ENCODE results near the gene DESI2.
"Not testable (repeated sequence)": the region's sequence is repeated elsewhere in the genome, so short reads cannot be mapped to it uniquely, and the experiment has no call there.

Gene DESI2

DNA sequence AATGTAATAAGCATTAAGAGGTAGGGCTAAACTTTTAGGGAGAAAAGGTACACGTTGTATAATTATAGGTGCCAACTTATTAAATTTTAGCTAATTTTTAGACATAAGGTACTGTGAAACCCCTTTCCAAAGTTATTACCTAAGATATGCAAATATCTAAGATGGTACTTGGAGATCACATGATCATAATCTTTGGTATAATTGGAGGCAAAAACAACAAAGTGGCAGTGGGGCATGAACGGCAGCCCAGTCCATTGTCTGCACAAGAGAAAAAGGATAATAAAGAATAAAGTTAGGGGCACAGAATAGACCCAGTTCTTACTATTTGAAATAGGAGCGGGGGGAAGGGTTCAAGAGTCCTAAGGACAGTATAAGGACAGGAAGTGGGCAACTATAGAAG is 51.2 kb downstream of the DESI2 start:
- no peak for DNase-seq (ENCODE audit: low read depth in 2 of 3, low spot score in 2 of 3)

DNA sequence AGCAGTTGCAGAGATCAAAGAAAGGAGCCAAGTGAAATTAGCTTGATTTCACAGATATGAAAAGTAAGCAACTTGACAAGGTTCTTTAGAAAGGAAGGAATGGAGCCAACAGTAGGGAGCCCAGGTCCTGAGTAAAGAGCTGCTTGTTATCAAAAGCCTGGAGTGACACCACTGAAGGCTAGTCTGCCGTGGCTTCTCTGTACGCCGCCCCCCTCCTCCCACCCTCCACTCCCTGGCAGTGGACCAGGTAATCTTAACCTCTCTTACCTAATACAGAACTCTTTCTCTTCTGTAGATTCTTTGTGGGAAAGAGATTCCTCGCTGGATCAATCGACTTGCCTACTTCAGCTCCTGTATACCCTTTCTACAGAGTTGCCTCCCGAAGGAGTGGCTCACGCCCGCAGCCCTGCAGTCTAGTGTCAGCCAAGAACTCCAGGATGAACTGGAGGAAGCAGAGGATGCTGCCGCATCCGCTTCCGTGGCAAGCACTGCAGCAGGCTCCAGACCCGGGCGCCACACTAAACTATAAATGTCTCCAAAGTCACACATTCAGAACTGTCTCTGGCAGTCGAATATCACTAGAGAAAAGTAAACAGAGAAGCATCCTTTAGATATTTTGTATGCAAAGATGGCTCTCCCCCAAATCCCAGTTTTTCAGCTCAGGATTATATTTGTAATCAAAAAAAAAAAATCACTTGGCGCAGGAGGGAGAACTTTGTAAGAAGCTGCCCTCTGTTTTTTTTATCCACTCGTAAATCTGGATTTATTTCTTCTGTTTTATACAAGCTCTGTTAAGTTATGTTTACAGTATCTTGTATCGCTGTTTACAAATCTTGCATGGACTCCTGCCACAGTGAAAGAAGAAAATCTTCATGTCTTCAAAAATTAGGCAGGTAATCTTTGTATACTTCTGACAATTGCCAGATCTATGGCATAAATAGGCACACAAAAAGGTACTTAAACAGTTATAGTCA is 52.6 kb downstream of the DESI2 start:
- DNase-seq (ENCODE audit: low read depth in 2 of 3, low spot score in 2 of 3), result no peak

DNA sequence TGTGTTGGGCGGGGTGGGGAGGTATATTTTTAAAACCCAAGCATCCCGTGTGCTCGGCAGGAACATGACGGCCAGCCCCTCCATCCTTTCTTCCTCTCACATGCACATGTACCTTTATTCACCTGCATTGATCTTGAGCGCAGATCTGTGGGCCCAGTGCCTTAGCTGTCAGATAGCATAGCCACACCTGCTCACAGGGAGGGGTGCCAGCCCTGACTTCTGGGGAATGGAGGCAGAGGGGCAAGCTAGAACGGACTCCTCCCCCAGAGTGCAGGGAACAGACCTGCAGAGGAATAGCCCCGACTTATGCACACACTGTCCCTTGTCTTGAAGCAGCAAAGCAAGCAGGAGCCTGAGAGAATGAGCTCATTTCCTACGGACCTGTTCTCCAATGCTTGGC is 56.1 kb downstream of the DESI2 start:
- no peak for DNase-seq (ENCODE audit: low read depth in 2 of 3, low spot score in 2 of 3)

DNA sequence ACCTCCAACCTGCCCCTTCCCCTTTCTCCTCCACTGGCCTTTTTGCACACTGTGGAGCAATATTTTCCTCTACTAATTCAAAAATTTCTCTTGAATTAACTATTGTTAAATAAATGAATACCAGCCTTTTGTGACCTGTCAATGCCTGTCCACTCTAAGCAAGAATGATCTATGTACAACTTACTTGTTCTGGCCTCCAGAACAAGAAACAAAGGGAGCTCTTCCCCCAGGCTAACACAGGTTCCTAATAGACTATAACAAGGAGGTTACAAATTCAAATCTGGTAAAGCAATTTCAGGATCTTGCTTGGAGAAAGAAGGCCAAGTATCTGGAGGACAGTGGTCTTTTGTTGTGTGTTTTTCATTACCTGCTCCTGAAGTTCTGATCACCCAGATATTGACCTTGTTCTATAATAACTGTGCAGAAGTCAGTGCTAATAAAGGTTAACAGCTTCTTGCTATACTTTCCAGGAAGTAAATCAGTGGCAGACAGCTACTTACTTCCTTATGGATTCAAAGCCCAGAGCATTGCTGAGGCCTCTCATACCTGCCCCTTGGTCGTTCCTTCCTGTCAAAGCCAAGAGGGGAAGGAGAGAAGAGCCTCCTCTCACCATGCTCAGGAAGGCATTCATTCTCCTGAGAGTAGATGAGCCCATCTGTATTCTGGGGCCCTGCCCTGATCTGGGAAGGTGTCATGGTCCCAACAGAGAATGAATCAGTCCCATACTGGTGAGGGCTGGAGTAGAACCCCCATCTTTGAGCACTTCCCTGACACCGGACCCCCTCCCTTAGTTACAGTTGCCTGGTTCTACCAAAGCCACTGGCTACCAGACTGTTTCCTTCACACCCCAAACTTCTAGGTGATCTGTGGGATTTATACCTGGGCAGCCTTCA is 56.8 kb downstream of the DESI2 start:
- DNase-seq (ENCODE audit: low read depth in 2 of 3, low spot score in 2 of 3), result no peak

DNA sequence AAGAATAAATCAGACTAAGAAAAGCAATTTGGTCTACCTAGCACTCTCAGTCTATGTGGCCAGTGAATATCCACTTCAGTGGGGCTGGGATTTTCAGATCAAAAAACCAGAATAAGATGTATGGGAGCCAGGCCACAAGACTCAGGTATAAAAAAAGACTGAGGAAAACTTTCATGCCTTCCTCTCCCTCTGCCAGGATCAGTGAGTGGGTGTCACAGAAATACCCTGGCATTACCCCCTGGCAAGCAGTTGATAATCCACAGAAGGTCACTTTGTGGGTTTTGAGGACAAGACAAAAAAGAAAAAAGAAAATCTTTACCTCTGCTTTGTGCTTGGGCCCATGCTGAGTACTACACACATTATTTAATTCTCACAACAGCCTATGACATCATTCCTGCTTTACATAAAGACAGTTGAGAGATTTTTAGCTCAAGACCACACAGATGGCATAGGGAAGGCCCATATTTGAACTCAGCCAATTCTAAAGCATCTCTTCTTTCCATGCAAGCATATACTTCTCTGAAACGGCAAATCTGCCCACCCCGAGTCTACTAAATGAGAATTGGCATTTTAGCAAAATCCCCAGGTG is 57.6 kb downstream of the DESI2 start:
- DNase-seq (ENCODE audit: low read depth in 2 of 3, low spot score in 2 of 3), result no peak

DNA sequence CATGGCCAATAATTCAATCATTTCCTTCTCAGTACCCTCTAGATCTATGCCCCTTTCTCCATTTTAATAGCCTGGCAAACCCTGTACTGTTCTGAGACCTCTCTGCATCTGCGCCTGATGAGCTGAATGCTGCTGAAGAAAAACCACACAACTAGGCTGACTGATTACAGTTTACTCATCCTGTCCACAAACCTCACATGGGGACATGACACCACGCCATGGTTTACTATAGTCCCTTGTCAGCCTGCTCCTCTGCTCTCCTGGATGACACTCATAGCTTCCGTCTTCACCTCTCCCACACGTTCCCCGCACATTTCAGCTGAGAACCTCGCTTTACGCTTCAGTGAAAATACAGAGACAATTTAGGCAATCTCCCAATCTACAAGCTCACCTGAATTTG is 59.7 kb downstream of the DESI2 start:
- no peak for DNase-seq (ENCODE audit: low read depth in 2 of 3, low spot score in 2 of 3)

DNA sequence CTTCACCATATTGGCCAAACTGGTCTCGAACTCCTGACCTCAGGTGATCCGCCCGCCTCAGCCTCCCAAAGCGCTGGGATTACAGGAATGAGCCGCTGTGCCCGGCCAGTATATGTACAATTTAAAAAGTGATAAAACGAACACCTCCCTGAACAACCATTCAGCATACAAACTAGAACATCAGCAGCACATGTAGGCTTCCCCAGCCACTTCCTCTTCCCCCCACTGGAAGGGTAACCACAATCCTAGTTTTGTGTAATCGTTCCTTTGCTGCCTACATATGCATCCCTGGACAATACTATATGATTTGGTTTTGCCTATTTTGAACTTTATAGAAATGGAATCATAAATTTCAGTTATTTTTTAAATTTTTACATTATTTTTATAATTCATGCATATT is 60.4 kb downstream of the DESI2 start:
- DNase-seq (ENCODE audit: low read depth in 2 of 3, low spot score in 2 of 3), result no peak

DNA sequence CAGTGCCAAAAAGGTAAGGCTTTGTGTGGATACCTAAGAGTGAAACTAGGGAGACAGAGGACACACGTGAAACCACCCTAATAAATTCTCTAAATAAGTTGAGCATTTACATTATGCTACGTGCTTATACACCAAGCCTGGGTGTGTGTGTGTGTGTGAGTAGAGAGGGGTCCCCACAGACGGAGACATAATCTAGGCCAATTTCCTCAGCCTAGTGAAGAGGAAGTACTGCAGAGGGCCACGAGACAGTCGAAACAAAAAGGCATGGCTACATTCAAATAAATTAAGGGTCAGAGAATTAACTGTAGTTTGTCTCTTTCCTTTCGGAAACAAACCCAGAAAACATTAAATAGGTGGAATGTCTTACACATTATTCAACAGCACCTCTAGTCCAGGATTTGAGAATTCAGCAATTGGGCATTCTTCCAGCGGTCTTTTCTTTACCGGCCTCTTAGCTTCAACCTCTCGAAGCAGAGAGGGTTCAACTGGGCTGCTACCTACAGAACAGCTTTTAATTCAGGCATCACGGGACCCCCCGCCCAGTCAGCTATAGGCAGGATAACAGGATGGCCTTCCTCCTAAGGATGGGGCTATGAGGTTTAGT is 75.0 kb downstream of the DESI2 start:
- DNase-seq (ENCODE audit: low read depth in 2 of 3, low spot score in 2 of 3), result no peak

DNA sequence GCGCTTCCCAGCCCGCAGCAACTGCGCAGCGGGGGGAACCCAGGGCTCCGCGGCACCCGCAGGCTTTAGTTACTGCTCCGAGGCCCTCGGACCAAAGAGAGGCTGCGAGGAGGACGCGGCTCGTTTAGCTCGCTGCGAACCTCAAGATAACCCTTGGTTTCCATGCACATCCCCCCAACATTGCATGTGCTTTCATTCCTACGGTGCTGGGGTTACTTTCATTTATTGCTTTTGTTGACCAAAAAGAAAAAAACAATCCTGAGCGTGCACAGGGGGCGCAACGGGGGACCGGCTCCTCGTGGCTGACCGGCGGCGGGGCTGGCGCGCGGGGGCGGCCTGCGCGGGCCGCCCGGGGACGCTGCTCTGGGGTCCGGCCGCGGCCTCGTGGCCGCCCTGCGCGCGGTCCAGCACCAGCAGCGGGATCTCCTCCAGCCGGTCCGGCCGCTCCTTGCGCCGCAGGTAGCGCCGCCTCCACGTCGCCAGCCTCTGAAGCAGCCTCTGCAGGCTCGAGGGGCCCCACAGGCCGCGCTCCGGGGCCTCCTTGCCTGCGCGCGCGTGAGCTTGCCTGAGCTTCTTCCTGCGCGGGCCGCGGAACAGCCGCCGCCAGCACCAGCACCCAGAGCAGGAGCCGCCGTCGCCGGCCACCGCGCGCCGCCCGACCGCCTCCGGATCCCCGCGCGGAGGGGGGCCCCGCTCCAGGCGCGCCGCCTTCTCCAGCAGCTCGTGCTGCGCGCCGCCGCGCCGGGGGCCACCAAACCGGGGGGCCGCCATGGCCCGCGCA is 77.4 kb downstream of the DESI2 start:
- no peak for DNase-seq (ENCODE audit: low read depth in 2 of 3, low spot score in 2 of 3)

DNA sequence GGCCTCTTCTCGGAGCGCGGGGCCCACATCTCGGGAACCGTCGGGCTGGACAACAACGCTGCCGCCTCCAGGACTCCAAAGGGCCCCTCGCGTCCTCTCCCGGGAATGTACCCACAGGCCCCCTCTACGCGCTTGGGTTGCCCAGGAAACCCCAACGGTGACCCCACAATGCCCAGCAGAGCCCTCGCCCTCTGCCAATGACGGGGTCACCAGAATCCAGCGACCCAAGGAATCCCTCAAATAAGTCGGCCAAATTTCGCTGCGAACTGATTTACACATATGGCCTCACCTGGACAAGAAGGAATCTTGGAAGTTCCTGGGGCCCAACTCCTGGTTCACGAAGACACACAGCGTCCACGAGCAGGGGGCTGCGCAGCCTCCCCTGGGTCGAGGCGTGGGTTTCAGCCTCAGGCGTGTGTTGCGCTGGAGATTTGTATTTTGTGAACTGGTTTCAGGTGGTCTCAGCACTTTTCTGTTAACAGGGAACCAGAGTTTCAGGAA is 78.1 kb downstream of the DESI2 start:
- no peak for DNase-seq (ENCODE audit: low read depth in 2 of 3, low spot score in 2 of 3)

DNA sequence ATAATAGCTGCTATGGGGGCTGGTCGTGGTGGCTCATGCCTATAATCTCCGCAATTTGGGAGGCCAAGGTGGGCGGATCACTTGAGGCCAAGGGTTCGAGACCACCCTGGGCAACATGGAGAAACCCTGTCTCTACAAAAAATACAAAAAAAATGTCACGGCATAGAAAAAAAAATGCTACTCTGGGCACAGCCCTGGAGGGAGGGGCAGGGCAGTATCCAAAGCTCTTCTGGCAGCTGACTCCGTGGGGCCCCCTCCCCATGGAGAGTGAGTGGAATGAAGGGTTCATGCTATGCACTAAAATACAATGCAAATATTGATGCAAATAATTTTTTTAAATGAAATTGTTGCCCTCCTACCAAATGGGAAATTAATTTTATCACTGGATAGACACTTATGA is 78.7 kb downstream of the DESI2 start:
- DNase-seq (ENCODE audit: low read depth in 2 of 3, low spot score in 2 of 3), result no peak

DNA sequence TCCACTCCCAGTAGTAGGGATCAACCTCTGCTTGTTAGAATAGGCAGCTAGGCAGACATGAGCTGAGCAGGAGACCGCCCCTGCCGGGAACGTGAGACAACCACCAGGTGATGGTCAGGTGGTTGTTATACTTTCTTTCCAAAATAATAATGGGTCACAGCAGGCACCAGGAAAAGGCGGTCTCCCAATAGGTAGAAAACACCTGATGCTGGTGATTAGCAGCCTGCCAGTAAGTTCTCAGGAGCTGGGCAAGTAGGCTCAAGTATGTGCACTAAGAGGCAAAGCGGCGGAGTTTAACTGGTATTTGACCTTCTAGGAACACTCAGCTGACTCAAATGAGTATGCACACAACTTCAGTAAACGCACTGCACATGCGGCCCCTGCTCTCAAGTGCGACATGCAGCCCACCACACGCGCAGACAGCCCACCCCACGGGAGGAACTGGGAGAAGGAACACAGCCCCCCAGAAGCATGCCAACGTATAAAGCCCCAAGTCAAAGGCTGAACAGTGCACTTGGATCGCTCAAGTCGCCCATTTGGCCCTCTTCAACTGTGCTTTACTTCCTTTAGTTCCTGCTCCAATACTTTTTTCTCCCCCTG is 80.0 kb downstream of the DESI2 start:
- DNase-seq (ENCODE audit: low read depth in 2 of 3, low spot score in 2 of 3), result no peak

DNA sequence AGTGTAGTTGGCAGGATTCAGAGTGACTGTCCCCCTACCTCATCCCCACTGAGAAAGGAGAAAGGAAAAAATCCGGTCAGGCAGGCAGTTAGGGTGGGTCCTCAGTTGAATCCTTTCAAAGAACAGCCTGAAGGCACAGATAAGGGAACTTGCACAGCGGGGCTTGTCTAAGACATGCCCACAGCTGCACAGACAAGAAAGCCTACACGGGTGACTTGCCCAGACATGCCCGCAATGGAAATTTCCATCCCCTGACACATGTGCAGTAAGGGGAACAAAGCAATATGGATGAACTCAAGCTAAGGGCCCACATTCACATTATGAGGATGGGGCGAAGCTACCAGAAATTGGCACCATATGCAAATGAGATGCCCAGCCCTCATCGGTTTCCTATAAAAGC is 82.5 kb downstream of the DESI2 start:
- DNase-seq (ENCODE audit: low read depth in 2 of 3, low spot score in 2 of 3), result no peak

DNA sequence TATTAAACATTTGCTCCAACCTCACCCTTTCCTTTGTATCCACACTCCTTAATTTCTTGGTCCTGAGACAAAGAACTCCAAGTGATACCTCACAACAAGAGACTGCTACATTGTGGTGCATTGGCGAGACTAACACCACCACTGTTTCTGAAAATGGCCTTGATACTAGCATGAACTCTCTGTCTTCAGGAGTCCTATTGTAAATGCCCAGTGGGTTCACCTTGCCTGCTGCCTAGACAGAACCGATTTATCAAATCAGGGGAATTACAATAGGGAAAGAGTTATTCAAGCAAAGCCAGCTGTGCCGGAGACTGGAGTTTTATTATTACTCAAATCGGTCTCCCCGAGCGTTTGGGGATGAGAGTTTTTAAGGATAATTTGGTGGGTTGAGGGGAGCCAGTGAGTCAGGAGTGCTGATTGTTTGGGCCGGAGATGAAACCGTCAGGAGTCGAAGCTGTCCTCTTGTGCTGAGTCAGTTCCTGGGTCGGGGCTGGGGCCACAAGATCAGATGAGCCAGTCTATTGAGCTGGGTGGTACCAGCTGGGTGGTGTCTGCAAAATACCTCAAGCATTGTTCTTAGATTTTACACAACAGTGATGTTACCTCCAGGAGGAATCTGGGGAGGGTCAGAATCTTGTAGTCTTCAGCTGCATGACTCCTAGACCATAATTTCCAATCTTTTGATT is 83.1 kb downstream of the DESI2 start:
- no peak for DNase-seq (ENCODE audit: low read depth in 2 of 3, low spot score in 2 of 3)

DNA sequence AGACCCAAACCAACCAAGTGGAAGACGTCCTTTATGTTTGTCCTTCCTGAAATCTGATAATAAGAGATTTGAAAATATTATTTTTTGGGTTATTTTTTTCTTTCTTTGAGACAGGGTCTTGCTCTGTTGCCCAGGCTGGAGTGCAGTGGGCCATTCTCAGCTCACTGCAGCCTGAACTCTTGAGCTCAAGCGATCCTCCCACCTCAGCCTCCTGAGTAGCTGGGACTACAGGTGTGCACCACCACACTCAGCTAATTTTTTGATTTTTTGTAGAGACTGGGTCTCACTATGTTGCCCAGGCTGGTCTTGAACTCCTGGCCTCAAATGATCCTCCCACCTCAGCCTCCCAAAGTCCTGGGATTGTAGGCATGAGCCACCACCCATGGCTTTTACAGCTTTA is 86.2 kb downstream of the DESI2 start:
- not testable (repeated sequence) for DNase-seq (ENCODE audit: low read depth in 2 of 3, low spot score in 2 of 3)

DNA sequence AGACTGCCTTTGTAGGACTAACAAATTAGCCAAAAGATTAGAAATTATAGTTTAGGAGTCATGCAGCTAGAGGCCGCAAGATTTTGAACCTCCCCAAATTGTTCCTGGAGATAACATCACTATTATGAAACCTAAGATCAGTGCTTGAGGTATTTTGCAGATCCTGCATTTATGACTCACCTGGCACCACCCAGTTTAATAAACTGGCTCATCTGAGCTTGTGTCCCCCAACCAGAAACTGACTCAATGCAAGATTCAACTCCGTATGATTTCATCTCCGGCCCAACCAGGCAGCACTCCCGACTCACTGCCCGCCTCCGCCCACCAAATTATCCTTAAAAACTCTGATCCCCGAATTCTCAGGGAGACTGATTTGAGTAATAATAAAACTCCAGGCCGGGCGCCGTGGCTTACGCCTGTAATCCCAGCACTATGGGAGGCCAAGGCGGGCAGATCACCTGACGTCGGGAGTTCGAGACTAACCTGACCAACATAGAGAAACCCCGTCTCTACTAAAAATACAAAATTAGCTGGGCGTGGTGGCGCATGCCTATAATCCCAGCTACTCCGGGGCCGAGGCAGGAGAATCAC is 87.2 kb downstream of the DESI2 start:
- DNase-seq (ENCODE audit: low read depth in 2 of 3, low spot score in 2 of 3), result not testable (repeated sequence)

DNA sequence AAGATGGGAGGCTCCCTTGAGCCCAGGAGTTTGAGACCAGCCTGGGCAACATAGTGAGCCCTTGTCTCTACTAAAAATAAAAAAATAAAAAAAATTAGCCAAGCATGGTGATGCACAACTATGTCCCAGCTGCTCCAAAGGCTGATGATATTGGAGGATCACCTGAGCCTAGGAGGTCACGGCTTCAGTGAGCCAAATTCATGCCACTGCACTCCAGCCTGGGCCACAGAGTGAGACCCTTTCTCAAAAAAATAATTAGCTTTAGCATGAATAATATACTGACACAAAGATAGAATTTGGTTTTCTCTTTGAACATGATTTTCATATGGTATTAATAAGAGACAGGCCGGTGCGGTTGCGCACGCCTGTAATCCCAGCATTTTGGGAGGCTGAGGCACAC is 88.8 kb downstream of the DESI2 start:
- no peak for DNase-seq (ENCODE audit: low read depth in 2 of 3, low spot score in 2 of 3)

DNA sequence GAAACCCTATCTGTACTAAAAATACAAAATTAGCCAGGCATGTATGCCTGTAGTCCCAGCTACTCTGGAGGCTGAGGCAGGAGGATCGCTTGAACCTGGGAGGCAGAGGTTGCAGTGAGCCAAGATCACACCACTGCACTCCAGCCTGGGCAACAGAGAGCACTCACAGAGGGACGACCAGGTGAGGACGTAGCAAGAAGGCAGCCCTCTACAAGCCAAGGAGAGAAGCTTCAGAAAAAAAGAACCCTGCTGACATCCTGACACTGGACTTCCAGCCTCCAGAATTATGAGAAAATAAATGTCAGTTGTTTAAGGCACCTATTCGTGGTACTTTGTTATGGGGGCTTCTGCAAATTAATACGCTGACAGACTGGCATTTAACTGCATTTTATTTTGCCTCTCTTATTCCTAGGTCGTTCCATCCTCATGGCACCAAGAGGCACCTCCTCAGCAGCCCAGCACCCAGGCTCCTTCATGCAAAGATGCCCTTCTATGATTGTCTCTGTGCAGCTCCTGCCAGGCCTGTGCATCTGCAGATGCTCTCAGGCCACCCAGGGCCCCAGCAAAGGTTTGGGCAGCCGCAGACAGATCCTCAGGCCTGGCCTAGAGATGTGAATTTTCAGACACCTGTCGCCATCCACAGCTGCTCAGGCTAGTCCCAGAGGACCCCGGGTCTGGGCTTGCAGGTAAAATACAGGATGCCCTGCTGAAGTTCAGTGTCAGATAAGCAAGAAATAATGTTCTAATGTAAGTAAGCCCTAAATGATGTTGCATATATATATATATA is 96.5 kb downstream of the DESI2 start:
- DNase-seq (ENCODE audit: low read depth in 2 of 3, low spot score in 2 of 3), result no peak

All from activated CD8-positive, alpha-beta memory T cell treated with anti-CD3 and anti-CD28 coated beads for 48 hours (primary cell).